SK-N-SH treated with all-trans-retinoic acid at 6 μM for 48 hours (cell line): ENCODE data around the gene ADPRS.

Experiments
- ATAC-seq: fragments of 200-7000 bp; cut with Tn5 transposase; 3 replicates; pipeline ENCODE4 v1.9.1; 2020; ENCODE audit warnings: mild to moderate bottlenecking, moderate library complexity
- GLIS3 ChIP-seq: fragments of 250-450 bp; sonication (Bioruptor Pico); IDR thresholded peaks from 2 replicates; pipeline ENCODE4 v1.5.0; 2020; ENCODE audit warnings: mild to moderate bottlenecking, moderate library complexity
- PPARA ChIP-seq: fragments of 250-450 bp; sonication (Bioruptor Pico); IDR thresholded peaks from 2 replicates; pipeline ENCODE4 v1.5.0; 2020; ENCODE audit warnings: mild to moderate bottlenecking, borderline replicate concordance
- RARB ChIP-seq: fragments of 250-450 bp; sonication (Bioruptor Pico); IDR thresholded peaks from 2 replicates; pipeline ENCODE4 v1.8.0; 2021; ENCODE audit warnings: mild to moderate bottlenecking, moderate library complexity
- SNAI2 ChIP-seq: fragments of 250-450 bp; sonication (Bioruptor Pico); IDR thresholded peaks from 2 replicates; pipeline ENCODE4 v1.5.0; 2020; ENCODE audit warnings: mild to moderate bottlenecking, moderate library complexity
- TCF4 ChIP-seq: fragments of 250-450 bp; sonication (Bioruptor Pico); IDR thresholded peaks from 2 replicates; pipeline ENCODE4 v1.8.0; 2021; ENCODE audit warnings: mild to moderate bottlenecking, moderate library complexity, borderline replicate concordance
- ZNF565 ChIP-seq: fragments of 450-650 bp; formaldehyde crosslinking; conservative IDR thresholded peaks from 2 replicates; pipeline ENCODE4 v1.5.0; 2020; ENCODE audit warnings: low read depth, mild to moderate bottlenecking, moderate library complexity

Gene ADPRS

DNA sequence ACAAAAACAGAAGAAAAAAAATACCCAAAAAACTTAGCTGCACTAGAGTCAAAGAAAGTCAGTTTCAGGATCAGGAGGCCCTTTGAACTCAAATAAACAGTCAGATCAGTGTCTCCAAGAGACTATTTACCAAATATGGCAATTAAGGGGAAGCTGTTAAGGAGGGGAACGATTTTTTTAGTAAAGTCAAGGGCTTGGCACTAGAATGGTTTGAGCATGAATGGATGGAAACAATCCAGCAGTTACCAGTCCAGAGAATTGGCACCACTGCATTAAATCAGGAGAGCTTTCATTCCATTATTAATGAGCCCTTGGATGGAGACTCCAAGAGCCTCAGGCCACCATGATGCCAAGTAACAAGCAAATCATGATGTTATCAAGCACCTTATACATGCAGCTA, 53.4 kb downstream of the ADPRS start (continued):
- no peak for TF ChIP-seq ZNF565 (CRISPR knock-in tag)

GRCh38 chr1:36143424-36143823, 54.7 kb downstream of the ADPRS start:
- no peak for ATAC-seq
- no peak for TF ChIP-seq PPARA
- no peak for TF ChIP-seq RARB (CRISPR knock-in tag)
- no peak for TF ChIP-seq TCF4 (CRISPR knock-in tag)
- TF ChIP-seq GLIS3 (CRISPR knock-in tag): no peak
- no peak for TF ChIP-seq SNAI2 (CRISPR knock-in tag)
- TF ChIP-seq, all 23 proteins: peak for 0
